ENCODE measurements around the gene CENPX. TPM values are rescaled to one million over a fixed set of nuclear protein-coding genes. Genes with fewer than 3 reads are reported as not detected.

Gene CENPX
- total RNA-seq, 1 experiment from 2014 or later, result 77.9 TPM

DNA sequence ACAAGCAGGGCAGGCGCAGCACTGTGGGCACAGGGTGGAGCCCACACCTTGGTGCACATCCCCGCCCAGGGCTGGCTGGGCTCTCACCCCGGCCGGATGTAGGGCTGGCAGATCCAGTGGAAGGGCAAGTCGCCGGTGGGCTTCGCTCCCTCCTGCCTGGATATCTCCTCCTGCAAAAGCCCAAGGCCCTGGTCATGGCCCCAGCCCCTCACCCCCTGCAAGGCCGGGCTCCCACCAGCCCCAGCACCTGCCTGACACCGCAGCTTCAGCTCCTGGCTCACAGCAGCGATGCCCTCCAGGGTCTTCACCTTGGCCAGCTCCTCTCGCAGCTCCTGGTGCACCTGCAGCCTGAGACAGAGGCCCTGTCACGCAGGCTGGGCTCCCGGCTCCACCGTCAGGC, 37.9 kb upstream of the CENPX start:
- Histone ChIP-seq H2AK5ac (ENCODE audit: insufficient read length, low read length) (no peak overlapping the region), H2BK15ac (ENCODE audit: low read depth, low read length) (no peak overlapping the region), H3K56ac (ENCODE audit: insufficient read length, low read depth, low read length) (no peak overlapping the region), H3K4me1 (ENCODE audit: insufficient read depth, low read length) (no peaks in the 10 kb centered on the region), H3K4me2 (ENCODE audit: insufficient read depth, insufficient read length, low read length) (no peak overlapping the region), H3K4ac (ENCODE audit: low read depth, low read length) (no peak overlapping the region), H3K27ac (ENCODE audit: insufficient read length, low read depth, low read length) (no peak overlapping the region), H3K9ac (ENCODE audit: extremely low read depth, insufficient read length, low read length) (no peak overlapping the region), H3K14ac (ENCODE audit: insufficient read depth, low read length) (no peak overlapping the region), H3K79me1 (ENCODE audit: insufficient read depth, low read depth, low read length, poor library complexity, severe bottlenecking) (no peaks in the 10 kb centered on the region), H3T11ph (ENCODE audit: low read length) (no peak overlapping the region), H2BK120ac (ENCODE audit: low read depth, low read length, poor library complexity, severe bottlenecking) (no peak overlapping the region), H2AFZ (ENCODE audit: low read length) (no peak overlapping the region), H4K91ac (ENCODE audit: insufficient read length, low read depth, low read length) (no peak overlapping the region), H3K9me3 (ENCODE audit: control insufficient read depth, low read depth, low read length) (no peaks in the 10 kb centered on the region), H2BK5ac (ENCODE audit: insufficient read length, low read length) (no peak overlapping the region), H3K23ac (ENCODE audit: insufficient read length, low read depth, low read length) (no peak overlapping the region), H4K5ac (ENCODE audit: insufficient read length, low read depth, low read length) (no peak overlapping the region), H4K8ac (replicated peaks; ENCODE audit: insufficient read length, low read depth, low read length) (no peak overlapping the region), H3K79me2 (ENCODE audit: insufficient read depth, low read length) (no peaks in the 10 kb centered on the region), H2BK20ac (ENCODE audit: low read depth, low read length, poor library complexity, severe bottlenecking) (no peak overlapping the region), H4K20me1 (ENCODE audit: control insufficient read depth, insufficient read depth, insufficient read length) (peaks cover 3% of the 10 kb centered on the region), H3K27me3 (ENCODE audit: insufficient read depth, low read length) (no peaks in the 10 kb centered on the region), H3K18ac (ENCODE audit: insufficient read length, low read depth, low read length) (no peak overlapping the region), H3K23me2 (ENCODE audit: insufficient read length, low read depth, low read length, poor library complexity, severe bottlenecking) (peaks cover 9% of the 10 kb centered on the region), H2BK12ac (ENCODE audit: insufficient read length, low read depth, low read length) (no peak overlapping the region)
- H3K36me3 Mint-ChIP-seq (ENCODE audit: insufficient read depth in 1 of 3, low read depth in 3 of 3), result peaks cover 3 to 34% (median 34%) of the 10 kb centered on the region in 3 experiments
- no peaks in the 10 kb centered on the region for H3K4me1 Mint-ChIP-seq
- DNase-seq, result no peak
- WGBS (ENCODE audit: extremely low coverage, insufficient read length, low lambda C conversion rate), result no CpG with 5 or more reads among the region's 14 CpGs
- no peak overlapping the region; a peak in 1 of 5 replicates for H3K4me3 Mint-ChIP-seq
- H3K27ac Mint-ChIP-seq, result no peak overlapping the region
- no peaks in the 10 kb centered on the region for H3K9me3 Mint-ChIP-seq
- no peaks in the 10 kb centered on the region for H3K27me3 Mint-ChIP-seq (ENCODE audit: low read depth)
- TF ChIP-seq, protein P1, sequence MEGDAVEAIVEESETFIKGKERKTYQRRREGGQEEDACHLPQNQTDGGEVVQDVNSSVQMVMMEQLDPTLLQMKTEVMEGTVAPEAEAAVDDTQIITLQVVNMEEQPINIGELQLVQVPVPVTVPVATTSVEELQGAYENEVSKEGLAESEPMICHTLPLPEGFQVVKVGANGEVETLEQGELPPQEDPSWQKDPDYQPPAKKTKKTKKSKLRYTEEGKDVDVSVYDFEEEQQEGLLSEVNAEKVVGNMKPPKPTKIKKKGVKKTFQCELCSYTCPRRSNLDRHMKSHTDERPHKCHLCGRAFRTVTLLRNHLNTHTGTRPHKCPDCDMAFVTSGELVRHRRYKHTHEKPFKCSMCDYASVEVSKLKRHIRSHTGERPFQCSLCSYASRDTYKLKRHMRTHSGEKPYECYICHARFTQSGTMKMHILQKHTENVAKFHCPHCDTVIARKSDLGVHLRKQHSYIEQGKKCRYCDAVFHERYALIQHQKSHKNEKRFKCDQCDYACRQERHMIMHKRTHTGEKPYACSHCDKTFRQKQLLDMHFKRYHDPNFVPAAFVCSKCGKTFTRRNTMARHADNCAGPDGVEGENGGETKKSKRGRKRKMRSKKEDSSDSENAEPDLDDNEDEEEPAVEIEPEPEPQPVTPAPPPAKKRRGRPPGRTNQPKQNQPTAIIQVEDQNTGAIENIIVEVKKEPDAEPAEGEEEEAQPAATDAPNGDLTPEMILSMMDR (conservative IDR thresholded peaks at IDR 0.05), result no peak

Data from H9 (cell line).